GM12873 (cell line): ENCODE data around the gene NFIA.

ENCODE experiments used
- TF ChIP-seq, protein P1 (sequence below): IDR thresholded peaks from 2 replicates; pipeline ENCODE4 v1.5.1; 2012; ENCODE audit warnings: low read depth, mild to moderate bottlenecking, moderate library complexity, low read length, control low read depth; ENCODE audit not compliant: insufficient read depth; ENCODE audit errors: missing control alignments

Gene NFIA

DNA sequence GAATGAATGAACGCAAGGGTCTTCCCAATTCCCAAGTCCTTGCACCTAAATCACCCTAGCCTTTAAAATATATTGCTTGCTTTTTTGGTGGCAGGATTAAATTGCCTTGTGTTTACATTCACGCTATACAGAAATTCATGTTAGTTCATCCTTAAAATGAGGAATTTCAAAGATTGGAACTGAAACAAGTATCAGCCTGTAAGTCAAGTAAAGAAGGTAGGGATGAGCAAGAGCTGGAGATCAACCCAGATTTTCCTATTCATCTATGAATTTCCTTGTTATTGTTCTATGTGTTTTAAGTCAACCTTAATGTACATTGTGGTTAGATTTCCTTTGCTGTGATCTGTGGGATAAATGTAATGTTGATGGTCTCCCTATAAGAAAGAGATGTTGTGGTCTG, 248.2 kb downstream of the NFIA start:
- TF ChIP-seq, protein P1, sequence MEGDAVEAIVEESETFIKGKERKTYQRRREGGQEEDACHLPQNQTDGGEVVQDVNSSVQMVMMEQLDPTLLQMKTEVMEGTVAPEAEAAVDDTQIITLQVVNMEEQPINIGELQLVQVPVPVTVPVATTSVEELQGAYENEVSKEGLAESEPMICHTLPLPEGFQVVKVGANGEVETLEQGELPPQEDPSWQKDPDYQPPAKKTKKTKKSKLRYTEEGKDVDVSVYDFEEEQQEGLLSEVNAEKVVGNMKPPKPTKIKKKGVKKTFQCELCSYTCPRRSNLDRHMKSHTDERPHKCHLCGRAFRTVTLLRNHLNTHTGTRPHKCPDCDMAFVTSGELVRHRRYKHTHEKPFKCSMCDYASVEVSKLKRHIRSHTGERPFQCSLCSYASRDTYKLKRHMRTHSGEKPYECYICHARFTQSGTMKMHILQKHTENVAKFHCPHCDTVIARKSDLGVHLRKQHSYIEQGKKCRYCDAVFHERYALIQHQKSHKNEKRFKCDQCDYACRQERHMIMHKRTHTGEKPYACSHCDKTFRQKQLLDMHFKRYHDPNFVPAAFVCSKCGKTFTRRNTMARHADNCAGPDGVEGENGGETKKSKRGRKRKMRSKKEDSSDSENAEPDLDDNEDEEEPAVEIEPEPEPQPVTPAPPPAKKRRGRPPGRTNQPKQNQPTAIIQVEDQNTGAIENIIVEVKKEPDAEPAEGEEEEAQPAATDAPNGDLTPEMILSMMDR = no peak

DNA sequence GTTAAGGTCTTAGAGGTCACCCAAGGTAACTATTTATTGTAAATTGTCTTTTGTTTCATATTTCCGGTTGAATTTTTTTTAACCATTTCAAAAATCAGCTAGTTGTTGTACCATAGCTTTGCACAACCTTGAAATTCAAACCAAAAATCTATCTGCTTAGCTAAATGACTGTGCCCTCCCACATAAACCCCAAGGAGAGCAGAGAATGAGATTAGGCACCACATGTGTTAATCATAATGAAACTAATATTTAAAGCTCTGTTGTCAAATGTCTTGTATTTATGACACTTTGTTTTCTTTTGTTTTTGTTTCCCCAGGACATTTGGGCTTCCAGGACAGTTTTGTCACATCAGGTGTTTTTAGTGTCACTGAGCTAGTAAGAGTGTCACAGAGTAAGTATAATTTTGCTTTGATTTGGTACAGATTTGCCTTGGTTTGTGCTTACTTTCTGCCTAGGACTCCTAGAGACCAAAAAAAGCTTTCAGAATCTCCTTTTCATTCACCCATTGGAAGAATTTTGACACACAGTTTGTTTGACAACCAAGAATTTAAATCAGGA, 249.9 kb downstream of the NFIA start:
- TF ChIP-seq, protein P1 = no peak

DNA sequence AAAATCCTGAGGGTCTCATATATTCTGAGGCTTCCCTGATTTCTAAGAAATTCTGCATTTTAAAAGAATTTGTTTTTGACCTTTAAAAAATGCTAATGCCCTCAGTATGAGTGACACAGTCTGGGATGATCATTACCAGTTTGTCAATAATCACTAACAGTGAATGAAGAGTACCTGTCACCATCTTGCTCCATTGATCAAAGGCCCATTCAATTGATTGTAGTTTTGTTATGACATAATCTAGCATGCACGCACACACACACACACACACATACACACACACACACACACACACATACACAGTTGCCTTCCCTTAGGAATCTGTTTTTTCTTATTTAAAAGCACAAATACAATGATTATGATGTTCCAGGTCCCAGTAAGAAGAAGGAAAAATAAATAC, 250.4 kb downstream of the NFIA start:
- TF ChIP-seq, protein P1 = no peak

GRCh38 chr1:61334718-61335589, 252.6 kb downstream of the NFIA start:
- TF ChIP-seq, protein P1 = no peak

- TF ChIP-seq, protein P1 = no peak
Observed at GRCh38 chr1:61337037-61337436, 254.7 kb downstream of the NFIA start.

DNA sequence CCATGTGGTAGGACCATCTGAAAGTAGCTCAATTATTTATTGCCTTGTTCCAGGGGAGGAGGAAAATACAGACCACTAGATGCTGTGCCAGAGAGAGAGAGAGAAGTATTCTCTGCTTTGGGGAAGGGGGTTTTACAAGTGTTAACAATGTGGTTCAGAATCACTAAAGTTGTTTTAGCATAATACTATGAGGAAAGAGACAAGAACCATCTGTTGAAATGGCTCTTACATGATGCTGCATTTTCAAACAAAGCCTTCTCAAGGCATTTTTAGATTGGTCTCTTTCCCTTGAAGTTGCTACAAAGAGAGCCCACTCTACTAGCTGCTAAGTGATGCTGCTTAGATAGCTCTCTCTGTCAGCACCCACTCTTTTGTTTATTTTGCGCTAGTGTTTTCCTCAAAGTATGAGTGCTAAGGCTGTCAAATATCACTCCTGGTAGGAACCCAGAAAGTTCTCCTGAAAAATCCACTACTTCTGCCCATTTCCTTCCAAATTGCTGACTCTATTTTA, 255.1 kb downstream of the NFIA start:
- TF ChIP-seq, protein P1 = no peak
